OCI-M1 (cell line): ENCODE results near the gene VAMP7.
"Not testable (repeated sequence)": the region's sequence is repeated elsewhere in the genome, so short reads cannot be mapped to it uniquely, and the experiment has no call there.

Experiments
- DNase-seq: peaks from one replicate; lab custom pipeline; 2025; lab: John Stamatoyannopoulos, UW

VAMP7 gene

DNA sequence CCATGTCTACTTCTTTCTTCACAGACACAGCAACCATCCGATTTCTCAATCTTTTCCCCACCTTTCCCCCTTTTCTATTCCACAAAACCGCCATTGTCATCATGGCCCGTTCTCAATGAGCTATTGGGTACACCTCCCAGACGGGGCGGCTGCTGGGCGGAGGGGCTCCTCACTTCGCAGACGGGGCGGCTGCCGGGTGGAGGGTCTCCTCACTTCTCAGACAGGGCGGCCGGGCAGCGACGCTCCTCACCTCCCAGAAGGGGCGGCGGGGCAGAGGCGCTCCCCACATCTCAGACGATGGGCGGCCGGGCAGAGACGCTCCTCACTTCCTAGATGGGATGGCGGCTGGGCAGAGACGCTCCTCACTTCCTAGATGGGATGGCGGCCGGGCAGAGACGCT lies 26.5 kb downstream of the VAMP7 start:
- not testable (repeated sequence) for DNase-seq

DNA sequence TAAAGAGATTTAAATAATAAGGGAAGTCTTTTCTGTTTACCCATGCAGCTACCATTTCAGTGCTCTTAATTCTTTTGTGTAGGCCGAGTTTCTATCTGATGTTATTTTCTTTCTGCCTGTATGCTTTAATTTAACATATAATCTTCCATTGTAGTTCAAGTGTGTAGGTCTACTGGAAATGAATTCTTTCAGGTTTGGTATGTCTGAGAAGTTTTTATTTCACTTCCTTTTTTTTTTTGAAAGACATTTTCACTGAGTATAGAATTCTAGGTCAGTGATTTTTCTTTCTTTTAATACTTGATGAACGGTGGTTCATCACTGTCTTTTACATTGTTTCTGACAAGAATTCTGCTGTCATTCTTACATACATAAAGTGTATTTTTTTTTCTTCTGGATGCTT lies 42.1 kb downstream of the VAMP7 start:
- no peak for DNase-seq

DNA sequence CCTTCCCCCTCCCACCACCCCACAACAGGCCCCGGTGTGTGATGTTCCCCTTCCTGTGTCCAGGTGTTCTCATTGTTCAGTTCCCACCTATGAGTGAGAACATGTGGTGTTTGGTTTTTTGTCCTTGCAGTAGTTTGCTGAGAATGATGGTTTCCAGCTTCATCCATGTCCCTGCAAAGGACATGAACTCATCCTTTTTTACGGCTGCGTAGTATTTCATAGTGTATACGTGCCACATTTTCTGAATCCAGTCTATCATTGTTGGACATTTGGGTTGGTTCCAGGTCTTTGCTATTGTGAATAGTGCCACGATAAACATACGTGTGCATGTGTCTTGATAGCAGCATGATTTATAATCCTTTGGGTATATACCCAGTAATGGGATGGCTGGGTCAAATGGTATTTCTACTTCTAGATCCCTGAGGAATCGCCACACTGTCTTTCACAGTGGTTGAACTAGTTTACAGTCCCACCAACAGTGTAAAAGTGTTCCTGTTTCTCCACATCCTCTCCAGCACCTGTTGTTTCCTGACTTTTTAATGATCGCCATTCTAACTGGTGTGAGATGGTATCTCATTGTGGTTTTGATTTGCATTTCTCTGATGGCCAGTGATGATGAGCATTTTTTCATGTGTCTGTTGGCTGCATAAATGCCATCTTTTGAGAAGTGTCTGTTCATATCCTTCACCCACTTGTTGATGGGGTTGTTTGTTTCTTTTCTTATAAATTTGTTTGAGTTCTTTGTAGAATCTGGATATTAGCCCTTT lies 49.9 kb downstream of the VAMP7 start:
- DNase-seq = not testable (repeated sequence)

DNA sequence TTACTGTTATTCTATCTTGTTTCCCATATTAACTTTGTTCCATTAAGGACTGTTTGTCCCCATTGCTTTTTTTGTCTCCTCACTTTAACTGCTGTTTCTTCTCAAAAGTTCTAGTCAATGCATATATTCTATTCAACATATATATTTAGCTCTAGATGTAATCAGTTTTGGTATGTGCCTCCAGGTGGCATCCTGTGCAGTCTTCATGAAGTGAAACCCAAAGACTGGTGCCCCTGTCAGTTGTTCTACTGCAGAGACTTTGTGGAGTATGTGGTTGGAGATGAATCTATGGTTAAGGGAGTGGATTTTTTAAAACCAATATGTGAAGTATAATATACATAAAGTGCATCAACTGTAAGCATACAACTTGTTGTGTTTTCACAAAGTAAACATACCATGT lies 57.0 kb downstream of the VAMP7 start:
- DNase-seq = no peak

DNA sequence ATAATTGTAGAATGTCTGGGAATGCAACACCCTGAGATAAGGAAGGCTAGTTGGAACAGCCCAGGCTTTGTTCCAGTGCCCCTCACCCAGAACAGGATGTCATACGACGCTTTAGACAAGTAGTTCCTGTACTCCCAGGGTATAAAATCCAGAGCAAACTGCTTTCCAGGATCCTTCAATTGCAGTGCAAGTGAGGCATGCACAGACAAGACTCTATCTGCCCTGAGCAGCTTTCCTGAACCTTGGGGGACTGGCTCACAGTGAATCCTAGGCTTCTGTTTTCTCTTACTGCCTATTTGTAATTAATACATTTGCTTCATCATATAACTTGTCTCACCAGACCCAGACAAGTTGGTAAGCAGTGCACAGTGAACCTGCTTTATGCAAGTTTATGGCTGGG lies 68.0 kb downstream of the VAMP7 start:
- DNase-seq = no peak

DNA sequence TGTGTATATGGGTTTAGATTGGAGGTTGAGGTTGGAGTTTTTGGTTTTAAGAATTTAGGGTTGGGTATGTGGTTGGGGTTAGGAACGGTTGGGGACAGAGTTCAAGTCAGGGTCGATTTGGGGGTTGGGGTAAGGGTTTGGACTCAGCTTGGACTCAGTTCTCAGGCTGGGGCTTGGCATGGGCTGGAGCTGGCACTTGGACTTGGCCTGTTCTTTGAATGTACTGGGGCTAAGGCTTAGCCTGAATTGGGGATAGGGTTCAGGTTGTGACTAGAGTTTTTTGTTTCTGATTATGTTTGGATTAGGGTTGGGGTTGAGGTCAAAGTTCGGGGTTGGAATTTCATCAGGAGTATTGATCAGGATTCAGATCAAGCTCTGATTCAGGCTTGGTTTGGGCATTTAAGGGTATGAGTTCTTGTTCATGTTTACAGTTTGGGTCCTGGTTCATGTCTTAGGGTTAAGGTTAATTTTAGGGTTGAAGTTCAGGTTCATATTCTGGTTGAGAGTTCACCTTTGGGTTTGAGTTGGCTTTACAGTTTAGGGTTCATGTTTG lies 70.2 kb downstream of the VAMP7 start:
- no peak for DNase-seq

DNA sequence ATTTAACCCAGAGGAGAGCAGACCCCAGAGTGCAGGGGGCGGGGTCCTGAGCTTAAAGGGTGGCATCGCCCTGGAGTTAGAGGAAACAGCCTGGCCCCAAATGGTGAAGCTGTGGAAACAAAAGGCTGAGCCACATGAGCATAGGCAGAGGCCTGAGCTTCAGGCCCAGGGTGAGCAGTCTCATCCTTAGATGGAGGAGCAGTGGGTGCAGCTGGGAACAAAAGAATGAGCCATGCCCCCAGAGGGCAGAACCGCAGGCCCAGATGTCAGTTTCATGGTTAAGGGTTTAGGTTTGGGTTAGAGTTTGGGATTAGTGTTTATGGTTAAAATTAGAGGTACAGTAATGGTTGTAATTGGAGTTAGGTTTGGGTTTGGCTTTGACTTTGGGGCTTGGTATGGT lies 71.9 kb downstream of the VAMP7 start:
- no peak for DNase-seq

DNA sequence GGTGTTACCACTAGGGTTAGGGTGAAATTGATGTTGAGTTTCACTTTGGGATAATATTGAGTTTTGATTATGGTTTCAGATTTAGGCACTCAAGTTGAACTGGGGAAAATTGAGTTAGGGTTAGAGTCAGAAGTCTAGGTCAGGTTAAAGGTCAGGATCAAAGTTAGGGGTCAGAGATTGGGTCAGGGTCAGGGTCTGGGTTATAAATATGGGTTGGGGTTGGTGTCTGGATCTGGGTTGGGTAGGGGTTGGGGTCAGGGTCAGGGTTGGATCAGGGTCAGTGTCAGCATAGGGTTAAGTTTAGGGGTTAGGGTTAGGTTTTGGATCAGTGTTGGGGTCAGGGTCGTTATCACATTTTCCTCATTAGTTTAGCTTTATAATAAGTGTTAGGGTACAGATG lies 73.6 kb downstream of the VAMP7 start:
- DNase-seq = no peak

DNA sequence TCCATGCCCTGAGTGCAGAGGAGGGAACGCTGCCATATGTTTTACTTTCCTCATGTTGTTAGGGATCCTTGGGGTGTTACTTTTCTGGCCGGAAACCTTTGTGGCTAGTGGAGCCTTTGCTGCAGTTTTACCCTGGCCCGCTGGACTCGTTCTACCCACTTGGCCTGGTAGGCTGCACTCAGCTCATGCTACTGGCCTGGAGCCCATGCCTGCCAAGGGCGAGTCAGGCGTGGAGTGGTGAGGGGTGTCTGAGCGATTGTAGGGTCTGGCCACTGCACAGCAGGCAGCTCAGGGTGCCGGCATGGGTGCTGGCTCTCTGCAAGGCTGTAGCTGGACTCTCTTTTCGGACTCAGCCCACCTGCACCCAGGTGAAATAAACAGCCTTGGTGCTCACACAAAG lies 75.0 kb downstream of the VAMP7 start:
- DNase-seq = no peak

DNA sequence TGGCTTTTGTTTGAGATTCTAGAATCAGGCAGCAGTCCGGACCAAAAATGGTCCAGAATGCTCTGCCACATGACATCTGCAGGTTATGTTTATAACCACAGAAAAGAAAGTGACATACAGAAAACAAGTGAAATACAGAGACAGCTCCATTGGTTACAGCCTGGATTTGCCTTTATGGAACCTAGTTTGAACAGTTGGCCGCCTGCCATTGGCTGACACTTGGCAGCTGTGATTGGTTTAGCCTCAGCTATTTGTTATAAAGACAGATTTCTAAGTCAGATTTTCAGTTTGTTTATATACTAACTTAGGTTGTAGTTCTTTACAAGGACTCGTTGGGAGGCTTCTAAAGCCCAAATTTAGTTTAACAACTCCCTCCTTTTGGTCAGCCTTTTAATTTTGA lies 75.5 kb downstream of the VAMP7 start:
- DNase-seq = no peak

DNA sequence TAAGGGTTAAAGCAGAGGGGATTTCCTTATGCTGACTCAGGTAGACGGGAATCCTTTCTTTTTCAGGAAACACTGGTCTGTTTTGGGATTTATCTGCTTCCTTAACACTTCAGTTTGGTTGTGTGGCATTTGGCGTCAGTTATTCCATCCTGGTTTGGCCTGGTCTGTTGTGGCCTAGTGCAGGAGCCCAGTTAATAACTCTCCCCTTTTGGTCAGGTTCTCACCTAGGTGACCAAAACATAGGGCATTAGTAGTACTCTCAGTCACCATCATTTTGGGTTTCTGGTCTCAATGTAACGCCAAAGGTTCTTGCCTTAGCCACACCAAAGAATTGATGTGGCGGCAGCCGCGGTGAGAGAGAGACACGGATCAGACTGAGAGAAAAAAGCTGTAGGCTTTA lies 76.7 kb downstream of the VAMP7 start:
- DNase-seq = no peak

DNA sequence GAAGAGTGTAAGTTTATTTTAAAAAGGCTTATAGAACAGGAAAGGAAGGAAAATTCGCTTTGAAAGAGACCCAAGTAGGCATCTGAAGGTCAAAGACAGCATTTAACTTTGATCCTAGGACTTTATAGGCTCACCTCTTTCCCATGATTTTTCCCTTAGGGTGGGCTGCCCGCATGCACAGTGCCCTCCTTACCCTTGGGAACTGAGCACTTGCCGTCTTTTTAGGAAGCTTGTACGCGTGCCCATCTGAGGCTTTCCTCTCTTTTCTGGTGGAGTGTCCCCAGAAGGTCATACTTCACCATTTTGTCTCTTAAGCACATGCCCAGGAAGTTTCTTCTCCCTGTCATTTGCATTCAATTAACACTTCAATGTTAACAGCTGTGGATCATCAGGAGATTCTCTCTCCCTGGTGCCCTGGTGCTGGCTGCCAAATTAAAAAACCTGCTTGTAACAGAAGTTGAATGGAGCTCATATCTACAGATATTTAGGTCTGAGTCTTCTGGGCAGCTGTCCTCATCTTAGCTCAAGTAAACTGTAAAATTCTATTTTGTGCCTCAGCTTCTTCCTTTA lies 78.0 kb downstream of the VAMP7 start:
- no peak for DNase-seq

DNA sequence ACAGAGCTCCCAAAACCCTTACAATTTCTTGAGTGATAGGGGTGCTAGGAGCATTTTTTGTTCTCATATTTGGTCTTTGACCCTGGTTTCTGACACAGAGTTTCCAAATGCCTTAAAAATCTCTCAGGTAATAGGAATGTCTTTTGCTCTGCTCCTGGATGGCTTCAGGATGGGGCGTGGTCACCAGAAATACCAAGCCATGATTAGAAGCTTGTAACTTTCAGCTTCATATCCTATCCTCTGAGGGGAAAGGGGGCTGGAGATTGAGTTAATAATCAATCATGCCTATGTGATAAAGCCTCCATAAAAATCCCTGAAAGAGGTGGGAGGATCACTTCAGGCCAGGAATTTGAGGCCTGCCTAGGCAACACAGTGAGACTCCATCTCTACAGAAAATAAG lies 81.8 kb downstream of the VAMP7 start:
- no peak for DNase-seq

DNA sequence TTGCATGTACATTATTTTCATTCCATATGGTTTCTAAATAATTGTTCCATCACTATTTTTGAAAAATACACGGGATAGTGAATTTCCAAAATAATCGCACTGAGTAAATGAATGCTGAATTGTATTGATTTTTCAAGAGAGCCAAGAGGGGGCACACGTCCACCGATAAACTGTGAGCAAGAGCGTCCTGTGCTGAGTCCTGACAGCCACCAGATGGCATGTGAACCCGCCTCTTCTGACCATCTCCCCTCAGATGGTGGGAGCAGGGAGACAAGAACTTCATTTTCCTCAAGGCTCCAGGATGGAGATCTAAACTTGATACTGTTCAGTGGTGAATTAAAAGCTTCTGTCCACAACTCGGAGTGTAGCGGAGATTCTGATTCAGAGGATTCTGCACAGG lies 85.7 kb downstream of the VAMP7 start:
- peak; percentile 67 for DNase-seq

DNA sequence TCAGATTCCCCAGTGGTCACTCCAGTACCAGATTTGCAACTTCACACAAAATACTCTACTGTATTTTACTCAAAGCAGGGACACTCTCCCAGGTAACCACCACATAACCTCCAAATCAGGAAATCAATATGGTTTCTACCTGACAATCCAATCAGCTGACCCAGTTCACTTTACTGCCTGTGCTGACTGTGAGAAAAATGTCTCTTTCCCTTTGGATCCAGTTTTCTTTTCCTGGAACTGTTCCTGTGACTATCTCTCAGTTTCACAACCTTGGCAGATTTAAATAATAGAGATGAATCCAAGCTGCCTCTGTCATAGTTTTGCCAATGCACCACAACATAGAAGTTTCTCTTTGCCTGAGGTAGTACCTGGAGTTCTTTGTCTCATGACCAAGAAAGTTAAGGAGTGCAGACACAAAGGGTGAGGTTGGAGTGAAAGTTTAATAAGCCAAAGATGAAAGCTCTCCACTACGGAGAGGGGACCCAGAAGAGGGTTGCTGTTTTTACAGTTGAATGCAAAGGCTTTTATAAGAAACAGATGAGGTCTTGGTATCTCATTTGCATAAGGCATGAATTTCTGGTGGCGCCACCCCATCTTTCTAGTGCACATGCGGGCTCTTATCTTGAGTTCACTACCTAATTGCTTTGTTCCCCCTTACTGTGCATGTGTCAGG lies 86.6 kb downstream of the VAMP7 start:
- peak; percentile 41 for DNase-seq

DNA sequence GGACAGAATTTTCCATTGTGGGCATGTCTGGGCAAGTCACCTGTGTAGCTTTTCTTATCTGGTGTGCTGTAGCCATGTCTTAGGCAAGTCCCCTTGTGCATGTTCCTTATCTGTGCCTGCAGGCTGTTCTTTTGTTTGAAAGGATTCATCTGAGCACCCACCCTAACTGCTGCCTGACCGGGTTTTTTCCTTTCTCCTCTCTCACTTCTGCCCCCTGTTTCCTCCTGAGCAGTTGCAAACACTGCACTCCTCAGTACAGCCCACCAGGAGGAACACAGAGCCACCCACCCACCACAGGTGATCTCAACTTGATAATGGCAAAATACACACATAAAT lies 87.1 kb downstream of the VAMP7 start:
- peak; percentile 41 for DNase-seq

DNA sequence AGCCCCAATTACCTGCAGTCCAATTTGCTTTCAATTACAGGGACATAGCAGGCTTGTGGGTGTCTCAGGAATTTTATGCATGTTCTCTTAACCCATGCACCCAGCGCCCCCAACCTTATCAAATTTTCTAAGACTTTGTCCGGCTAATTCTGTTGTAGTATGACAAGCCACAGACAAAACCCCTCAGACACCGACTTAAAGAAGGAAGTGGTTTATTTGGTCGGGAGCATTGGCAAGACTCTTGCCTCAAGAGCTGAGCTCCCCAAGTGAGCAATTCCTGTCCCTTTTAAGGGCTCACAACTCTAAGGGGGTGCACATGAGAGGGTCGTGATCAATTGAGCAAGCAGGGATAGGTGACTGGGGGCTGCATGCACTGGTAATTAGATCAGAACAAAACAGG lies 87.6 kb downstream of the VAMP7 start:
- DNase-seq = peak; percentile 32

DNA sequence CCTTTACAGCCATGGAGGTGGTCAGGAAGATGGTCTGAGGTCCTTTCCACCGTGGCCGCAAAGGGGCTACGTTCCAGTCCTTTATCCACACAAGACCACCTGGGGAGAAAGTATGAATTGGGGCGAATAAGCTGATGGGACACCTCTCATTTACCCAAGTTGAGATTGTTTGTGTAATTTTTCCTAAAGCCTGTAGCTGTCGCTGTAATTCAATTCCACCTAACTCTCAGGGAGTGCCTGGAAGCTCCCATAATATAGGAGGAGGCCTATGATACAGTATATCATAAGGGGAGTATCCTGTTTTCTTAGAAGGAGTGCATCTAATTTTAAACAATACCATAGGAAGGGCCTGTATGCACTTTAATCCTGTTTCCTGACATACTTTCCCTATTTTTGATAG lies 90.5 kb downstream of the VAMP7 start:
- peak; percentile 5 for DNase-seq

DNA sequence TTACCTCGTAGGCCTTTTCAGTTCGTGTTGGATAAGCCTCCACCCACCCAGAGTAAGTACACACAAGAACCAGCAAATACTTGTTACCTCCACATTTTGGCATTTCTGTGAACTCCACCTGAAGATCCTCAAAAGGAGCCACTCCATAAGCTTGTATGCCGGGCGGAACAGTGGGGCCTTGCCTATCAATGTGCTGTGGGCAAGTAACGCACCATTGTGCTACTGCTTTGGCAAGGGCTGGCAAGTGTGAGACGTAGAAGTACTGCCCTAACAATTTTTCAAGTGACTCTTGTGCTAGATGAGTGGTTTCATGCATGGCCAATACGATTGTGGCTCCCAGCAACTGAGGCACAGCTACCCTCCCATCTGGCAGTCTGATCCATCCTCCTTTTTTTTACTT lies 91.1 kb downstream of the VAMP7 start:
- DNase-seq = not testable (repeated sequence)

DNA sequence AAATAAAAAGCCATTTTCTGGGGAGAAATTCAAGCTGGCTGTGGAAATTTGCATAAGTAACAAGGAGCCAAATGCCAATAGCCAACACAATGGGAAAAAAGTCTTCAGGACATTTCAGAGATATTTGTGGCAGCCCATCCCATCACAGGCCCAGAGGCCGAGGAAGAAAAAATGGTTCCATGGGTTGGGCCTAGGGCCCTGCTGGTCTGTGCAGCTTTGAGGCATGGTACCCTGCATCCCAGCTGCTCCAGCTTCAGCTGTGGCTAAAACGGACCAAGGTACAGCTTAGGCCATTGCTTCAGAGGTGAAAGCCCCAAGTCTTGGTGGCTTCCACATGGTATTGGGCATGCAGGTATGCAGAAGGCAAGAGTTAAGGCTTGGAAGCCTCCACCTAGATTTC lies 102.2 kb downstream of the VAMP7 start:
- DNase-seq = no peak

DNA sequence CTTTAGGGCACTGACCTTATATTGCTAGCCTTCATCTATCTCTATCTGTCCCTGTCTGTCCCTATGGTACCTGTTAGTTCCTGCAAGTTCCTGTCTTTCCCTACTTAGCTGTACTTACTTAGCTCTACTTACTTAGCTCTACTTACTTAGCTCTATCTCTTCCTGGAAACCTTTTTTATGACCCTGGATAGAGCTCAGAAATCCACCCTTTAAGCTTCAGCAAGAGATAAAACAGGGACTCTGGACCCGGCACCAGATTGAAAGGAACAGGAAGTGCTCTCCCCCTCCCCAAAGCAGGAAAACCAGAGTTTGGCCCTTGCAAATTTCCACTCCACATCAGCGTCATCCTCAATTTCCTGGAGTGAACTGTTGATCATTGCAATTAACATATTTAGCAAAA lies 104.1 kb downstream of the VAMP7 start:
- no peak for DNase-seq

DNA sequence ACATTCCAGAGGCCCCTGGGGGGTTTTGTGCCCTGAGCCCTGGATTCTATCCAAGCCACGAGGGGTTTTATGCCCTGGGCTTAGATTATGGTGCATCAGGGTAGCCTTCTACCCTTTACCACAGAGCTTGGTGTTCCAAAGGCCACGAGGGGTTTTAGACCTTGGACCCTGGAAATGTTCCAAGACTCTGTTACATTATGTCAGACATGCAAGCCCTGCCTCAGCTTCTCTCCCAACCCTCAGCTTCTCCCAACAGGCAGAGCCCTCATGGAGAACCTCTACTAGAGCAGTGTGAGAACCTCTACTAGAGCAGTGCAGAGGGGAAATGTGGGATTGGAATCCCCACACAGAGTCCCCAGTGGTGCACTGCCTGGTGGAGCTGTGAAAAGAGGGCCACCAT lies 105.8 kb downstream of the VAMP7 start:
- not testable (repeated sequence) for DNase-seq

DNA sequence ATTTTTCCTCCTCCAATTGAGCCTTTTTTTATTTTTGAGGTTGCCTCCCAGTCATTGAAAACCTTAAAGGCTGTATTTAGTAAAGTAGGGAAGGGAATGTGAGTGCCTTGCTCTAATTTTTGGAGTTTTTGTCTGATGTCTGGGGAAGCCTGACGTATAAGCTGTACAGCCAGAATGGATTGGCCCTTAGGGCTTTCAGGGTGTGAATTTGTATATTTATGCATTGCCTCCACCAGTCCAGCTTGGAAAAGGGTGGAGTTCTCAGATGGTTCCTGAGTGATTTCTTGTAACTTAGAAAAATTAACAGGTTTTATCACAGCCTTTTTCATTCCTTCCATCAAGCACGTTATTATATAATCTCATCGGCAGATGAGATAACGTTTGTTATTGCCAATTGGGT lies 107.7 kb downstream of the VAMP7 start:
- no peak for DNase-seq
